Gastroesophageal sphincter (tissue), 3 donors: ENCODE data around the gene MALL.

Experiments
- CTCF ChIP-seq, 4 experiments: fragments of 200-600 bp in 2 of 4; fragments of 450-650 bp in 2 of 4; sonication (generic) in 1 of 4; IDR thresholded peaks; one replicate each; pipeline ENCODE4 v1.5.1; 2017 to 2019; ENCODE audit warnings: antibody characterized with exemption in 4 of 4, mild to moderate bottlenecking in 2 of 4, moderate library complexity in 2 of 4
- POLR2A ChIP-seq, 2 donors: fragments of 450-650 bp; IDR thresholded peaks; one replicate each; pipeline ENCODE4 v1.6.1; 2017; ENCODE audit warnings: antibody characterized with exemption in 2 of 2, mild to moderate bottlenecking in 2 of 2, moderate library complexity in 1 of 2

GRCh38 chr2:110146945-110147332 lies 31.3 kb upstream of the MALL start:
- no peak for TF ChIP-seq CTCF (IDR thresholded peaks at IDR 0.05)
- TF ChIP-seq POLR2A (IDR thresholded peaks at IDR 0.05), result no peak
